HG03378 (cell line): ENCODE measurements around the gene MYLIP.

ENCODE experiments used
- ATAC-seq: cut with Tn5 transposase; IDR thresholded peaks from one replicate; pipeline ENCODE4 v1.9.1; 2021; ENCODE audit warnings: mild to moderate bottlenecking, moderate library complexity; ENCODE audit not compliant: unreplicated experiment

The MYLIP gene

GRCh38 chr6:16137451-16137801 lies 8.5 kb downstream of the MYLIP start:
- ATAC-seq, result no peak

- no peak for ATAC-seq
Observed at GRCh38 chr6:16139556-16139955, 10.7 kb downstream of the MYLIP start.

- ATAC-seq, result no peak
Observed at GRCh38 chr6:16140607-16141006, 11.7 kb downstream of the MYLIP start.

GRCh38 chr6:16141514-16141913 lies 12.6 kb downstream of the MYLIP start:
- no peak for ATAC-seq

- ATAC-seq, result no peak
Observed at GRCh38 chr6:16145038-16145437, 16.2 kb downstream of the MYLIP start.

- ATAC-seq, result no peak
Observed at GRCh38 chr6:16146028-16146427, 17.1 kb downstream of the MYLIP start.

GRCh38 chr6:16146527-16146955 lies 17.7 kb downstream of the MYLIP start:
- no peak for ATAC-seq

- no peak for ATAC-seq
Observed at GRCh38 chr6:16148498-16148897, 19.6 kb downstream of the MYLIP start.

GRCh38 chr6:16149305-16149704 lies 20.4 kb downstream of the MYLIP start:
- ATAC-seq, result no peak

GRCh38 chr6:16150098-16150497 lies 21.2 kb downstream of the MYLIP start:
- no peak for ATAC-seq

GRCh38 chr6:16153211-16153820 lies 24.4 kb downstream of the MYLIP start:
- ATAC-seq, result no peak

- ATAC-seq, result no peak
Observed at GRCh38 chr6:16154904-16155303, 26.0 kb downstream of the MYLIP start.

GRCh38 chr6:16157492-16157891 lies 28.6 kb downstream of the MYLIP start:
- no peak for ATAC-seq

GRCh38 chr6:16157909-16158308 lies 29.0 kb downstream of the MYLIP start:
- no peak for ATAC-seq

- no peak for ATAC-seq
Observed at GRCh38 chr6:16158943-16159557, 30.2 kb downstream of the MYLIP start.

GRCh38 chr6:16160794-16161193 lies 31.9 kb downstream of the MYLIP start:
- no peak for ATAC-seq

- ATAC-seq, result no peak
Observed at GRCh38 chr6:16162003-16162402, 33.1 kb downstream of the MYLIP start.

- ATAC-seq, result no peak
Observed at GRCh38 chr6:16163066-16163465, 34.2 kb downstream of the MYLIP start.

GRCh38 chr6:16163535-16164300 lies 34.8 kb downstream of the MYLIP start:
- no peak for ATAC-seq

GRCh38 chr6:16165641-16166040 lies 36.8 kb downstream of the MYLIP start:
- ATAC-seq, result no peak

- ATAC-seq, result no peak
Observed at GRCh38 chr6:16166871-16167608, 38.2 kb downstream of the MYLIP start.

- ATAC-seq, result no peak
Observed at GRCh38 chr6:16168121-16168520, 39.2 kb downstream of the MYLIP start.
